GM12878 (cell line): ENCODE measurements around the gene GIMAP2. TPM values are rescaled to one million over a fixed set of nuclear protein-coding genes. Genes with fewer than 3 reads are reported as not detected.

Experiments used
- EGR1 ChIP-seq, 2 experiments: IDR thresholded peaks; 1 replicate in 1 of 2; 2 replicates in 1 of 2; pipeline ENCODE4 v1.6.1; 2011 to 2012; ENCODE audit warnings: low read depth in 2 of 2, low read length in 2 of 2, borderline replicate concordance in 1 of 2, mild to moderate bottlenecking in 1 of 2, moderate library complexity in 1 of 2
- MXI1 ChIP-seq: fragments of 150-350 bp; IDR thresholded peaks from 2 replicates; pipeline ENCODE4 v1.6.1; 2011; ENCODE audit warnings: low read depth, mild to moderate bottlenecking, inconsistent platforms, low read length, improper control_type of control experiment
- MYC ChIP-seq: IDR thresholded peaks from 2 replicates; pipeline ENCODE4 v1.6.1; 2011; ENCODE audit warnings: mild to moderate bottlenecking, low read length, moderate library complexity, inconsistent platforms; ENCODE audit not compliant: insufficient read depth, insufficient replicate concordance, insufficient read length, severe bottlenecking
- NRF1 ChIP-seq: conservative IDR thresholded peaks from 2 replicates; pipeline ENCODE4 v1.6.1; 2011; ENCODE audit warnings: mild to moderate bottlenecking, low read depth, low read length, improper control_type of control experiment
- RFX5 ChIP-seq: IDR thresholded peaks from 2 replicates; pipeline ENCODE4 v1.6.1; 2011; ENCODE audit warnings: low read depth, low read length, improper control_type of control experiment
- RUNX3 ChIP-seq: IDR thresholded peaks from 2 replicates; pipeline ENCODE4 v1.6.1; 2012; ENCODE audit warnings: low read length, inconsistent platforms
- SMC3 ChIP-seq: IDR thresholded peaks from 2 replicates; pipeline ENCODE4 v1.6.1; 2011; ENCODE audit warnings: low read length, improper control_type of control experiment, borderline replicate concordance
- polyA plus RNA-seq, 11 experiments: library from polyadenylated mRNA; depleted of rRNA in 4 of 11; unstranded in 6 of 11; stranded (reverse) in 5 of 11; fragments of >200 nt; fragmentation: Nextera tagmentation in 4 of 11; fragmentation: Illumina TruSeq in 1 of 11; extraction: Ambion mirVana in 4 of 11; extraction: Trizol in 1 of 11; gene quantifications; 1 replicate in 1 of 11; 2 replicates in 10 of 11; pipeline versions ENCODE4 v1.2.1 to v1.2.3, GENCODE V29; 2011 to 2016; ENCODE audit warnings: inconsistent platforms in 2 of 11, missing spikeins in 2 of 11, low read depth in 1 of 11
- total RNA-seq, 4 experiments: library from RNA; depleted of rRNA in 3 of 4; stranded (reverse); fragments of >200 nt in 3 of 4; fragmentation: Illumina TruSeq in 1 of 4; extraction: Trizol in 1 of 4; gene quantifications; 2 replicates each; pipeline versions ENCODE4 v1.2.1 to v1.2.3, GENCODE V29; 2013 to 2021
- TF ChIP-seq, protein P1 (sequence below): fragments of 450-650 bp; IDR thresholded peaks from 2 replicates; pipeline ENCODE4 v1.6.1; 2017; ENCODE audit warnings: mild to moderate bottlenecking
- TF ChIP-seq, protein P2 (sequence below): IDR thresholded peaks from 2 replicates; pipeline ENCODE4 v1.6.1; 2012; ENCODE audit warnings: low read depth, low read length, improper control_type of control experiment
- TF ChIP-seq, protein P3 (sequence below): IDR thresholded peaks from 2 replicates; pipeline ENCODE4 v1.6.1; 2011; ENCODE audit warnings: low read depth, mild to moderate bottlenecking, low read length, moderate library complexity, borderline replicate concordance; ENCODE audit errors: extremely low read depth
- TF ChIP-seq, protein P4 (sequence below): IDR thresholded peaks from 2 replicates; pipeline ENCODE4 v1.6.1; 2012; ENCODE audit warnings: low read depth, low read length, improper control_type of control experiment

Gene GIMAP2
- total and polyA plus RNA-seq, 10 of the 15 experiments (the other 5 are each of a cell fraction or from before 2014, with no cell fraction given): 21.3 to 102 (median 31.8) TPM

DNA sequence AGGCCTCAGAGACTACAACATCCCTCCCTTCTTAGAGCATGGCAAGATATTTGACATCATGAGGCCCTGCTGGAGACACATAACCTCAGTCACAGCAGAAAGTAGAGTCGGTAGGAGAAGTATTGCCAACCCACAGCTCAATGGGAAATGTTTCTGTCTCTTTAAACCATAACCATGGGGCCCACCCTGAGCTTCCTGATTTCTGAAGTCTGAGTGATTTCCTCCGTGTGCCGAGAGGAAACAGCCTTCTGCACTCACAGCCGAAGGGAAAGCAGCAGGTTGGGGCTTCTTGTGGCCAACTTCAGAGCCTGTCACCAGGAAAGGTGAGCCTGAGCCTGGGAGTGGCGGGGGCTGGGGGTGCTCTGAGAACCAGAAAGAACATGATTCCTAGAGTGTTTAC lies 30.9 kb downstream of the GIMAP2 start, which contains the start of gene GIMAP1 (continued):
- TF ChIP-seq EGR1 (IDR thresholded peaks at IDR 0.05; ENCODE audit: borderline replicate concordance in 1 of 2, low read depth in 2 of 2, low read length in 2 of 2) (peak in 1 of 2 experiments; percentile 31; a peak in 1 of 3 replicates), MYC (no peak), MXI1 (no peak), NRF1 (no peak), RFX5 (no peak), RUNX3 (peak; percentile 40), SMC3 (peak; percentile 10; the same call in 1 of the 2 replicates)
- TF ChIP-seq, protein P1, sequence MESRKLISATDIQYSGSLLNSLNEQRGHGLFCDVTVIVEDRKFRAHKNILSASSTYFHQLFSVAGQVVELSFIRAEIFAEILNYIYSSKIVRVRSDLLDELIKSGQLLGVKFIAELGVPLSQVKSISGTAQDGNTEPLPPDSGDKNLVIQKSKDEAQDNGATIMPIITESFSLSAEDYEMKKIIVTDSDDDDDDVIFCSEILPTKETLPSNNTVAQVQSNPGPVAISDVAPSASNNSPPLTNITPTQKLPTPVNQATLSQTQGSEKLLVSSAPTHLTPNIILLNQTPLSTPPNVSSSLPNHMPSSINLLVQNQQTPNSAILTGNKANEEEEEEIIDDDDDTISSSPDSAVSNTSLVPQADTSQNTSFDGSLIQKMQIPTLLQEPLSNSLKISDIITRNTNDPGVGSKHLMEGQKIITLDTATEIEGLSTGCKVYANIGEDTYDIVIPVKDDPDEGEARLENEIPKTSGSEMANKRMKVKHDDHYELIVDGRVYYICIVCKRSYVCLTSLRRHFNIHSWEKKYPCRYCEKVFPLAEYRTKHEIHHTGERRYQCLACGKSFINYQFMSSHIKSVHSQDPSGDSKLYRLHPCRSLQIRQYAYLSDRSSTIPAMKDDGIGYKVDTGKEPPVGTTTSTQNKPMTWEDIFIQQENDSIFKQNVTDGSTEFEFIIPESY: no peak
- TF ChIP-seq, protein P2, sequence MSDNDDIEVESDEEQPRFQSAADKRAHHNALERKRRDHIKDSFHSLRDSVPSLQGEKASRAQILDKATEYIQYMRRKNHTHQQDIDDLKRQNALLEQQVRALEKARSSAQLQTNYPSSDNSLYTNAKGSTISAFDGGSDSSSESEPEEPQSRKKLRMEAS: no peak
- TF ChIP-seq, protein P3, sequence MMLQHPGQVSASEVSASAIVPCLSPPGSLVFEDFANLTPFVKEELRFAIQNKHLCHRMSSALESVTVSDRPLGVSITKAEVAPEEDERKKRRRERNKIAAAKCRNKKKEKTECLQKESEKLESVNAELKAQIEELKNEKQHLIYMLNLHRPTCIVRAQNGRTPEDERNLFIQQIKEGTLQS: no peak
- TF ChIP-seq, protein P4, sequence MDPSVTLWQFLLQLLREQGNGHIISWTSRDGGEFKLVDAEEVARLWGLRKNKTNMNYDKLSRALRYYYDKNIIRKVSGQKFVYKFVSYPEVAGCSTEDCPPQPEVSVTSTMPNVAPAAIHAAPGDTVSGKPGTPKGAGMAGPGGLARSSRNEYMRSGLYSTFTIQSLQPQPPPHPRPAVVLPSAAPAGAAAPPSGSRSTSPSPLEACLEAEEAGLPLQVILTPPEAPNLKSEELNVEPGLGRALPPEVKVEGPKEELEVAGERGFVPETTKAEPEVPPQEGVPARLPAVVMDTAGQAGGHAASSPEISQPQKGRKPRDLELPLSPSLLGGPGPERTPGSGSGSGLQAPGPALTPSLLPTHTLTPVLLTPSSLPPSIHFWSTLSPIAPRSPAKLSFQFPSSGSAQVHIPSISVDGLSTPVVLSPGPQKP: no peak
